GF-D8 (cell line): Measurements from ENCODE around the gene EPHA6.

Experiments
- DNase-seq: peaks from one replicate; lab custom pipeline; 2025; lab: John Stamatoyannopoulos, UW

EPHA6 gene

GRCh38 chr3:97646932-97647331, 832.5 kb downstream of the EPHA6 start:
- DNase-seq, result no peak

- DNase-seq, result no peak
Observed at GRCh38 chr3:97647441-97647982, 833.1 kb downstream of the EPHA6 start.

- no peak for DNase-seq
Observed at GRCh38 chr3:97655971-97656370, 841.6 kb downstream of the EPHA6 start.

GRCh38 chr3:97656638-97657037, 842.2 kb downstream of the EPHA6 start:
- no peak for DNase-seq

GRCh38 chr3:97658668-97659285, 844.4 kb downstream of the EPHA6 start:
- DNase-seq, result no peak

- DNase-seq, result no peak
Observed at GRCh38 chr3:97662264-97662663, 847.9 kb downstream of the EPHA6 start.

GRCh38 chr3:97662762-97663161, 848.4 kb downstream of the EPHA6 start:
- no peak for DNase-seq

GRCh38 chr3:97665896-97666295, 851.5 kb downstream of the EPHA6 start:
- DNase-seq, result no peak

GRCh38 chr3:97670952-97671351, 856.6 kb downstream of the EPHA6 start:
- no peak for DNase-seq

- no peak for DNase-seq
Observed at GRCh38 chr3:97673357-97673997, 859.1 kb downstream of the EPHA6 start.

GRCh38 chr3:97674461-97674860, 860.1 kb downstream of the EPHA6 start:
- no peak for DNase-seq

GRCh38 chr3:97680210-97680609, 865.8 kb downstream of the EPHA6 start:
- DNase-seq, result no peak

GRCh38 chr3:97680696-97681095, 866.3 kb downstream of the EPHA6 start:
- no peak for DNase-seq

GRCh38 chr3:97684490-97684889, 870.1 kb downstream of the EPHA6 start:
- DNase-seq, result no peak

GRCh38 chr3:97686258-97686657, 871.9 kb downstream of the EPHA6 start:
- DNase-seq, result no peak

- DNase-seq, result no peak
Observed at GRCh38 chr3:97687734-97688133, 873.3 kb downstream of the EPHA6 start.

GRCh38 chr3:97689111-97689510, 874.7 kb downstream of the EPHA6 start:
- no peak for DNase-seq

GRCh38 chr3:97689962-97690361, 875.6 kb downstream of the EPHA6 start:
- no peak for DNase-seq

- no peak for DNase-seq
Observed at GRCh38 chr3:97691354-97691753, 877.0 kb downstream of the EPHA6 start.

- no peak for DNase-seq
Observed at GRCh38 chr3:97692389-97692788, 878.0 kb downstream of the EPHA6 start.

- DNase-seq, result no peak
Observed at GRCh38 chr3:97692831-97693230, 878.4 kb downstream of the EPHA6 start.

- no peak for DNase-seq
Observed at GRCh38 chr3:97694876-97695275, 880.5 kb downstream of the EPHA6 start.

GRCh38 chr3:97698691-97699090, 884.3 kb downstream of the EPHA6 start:
- no peak for DNase-seq

- no peak for DNase-seq
Observed at GRCh38 chr3:97699889-97700288, 885.5 kb downstream of the EPHA6 start.
